Measurements from ENCODE around the gene ATP8B4. TPM values are rescaled to one million over a fixed set of nuclear protein-coding genes. Genes with fewer than 3 reads are reported as not detected.

Gene ATP8B4
- polyA plus RNA-seq, 3 donors = 6.1 to 9.6 (median 6.8) TPM

DNA sequence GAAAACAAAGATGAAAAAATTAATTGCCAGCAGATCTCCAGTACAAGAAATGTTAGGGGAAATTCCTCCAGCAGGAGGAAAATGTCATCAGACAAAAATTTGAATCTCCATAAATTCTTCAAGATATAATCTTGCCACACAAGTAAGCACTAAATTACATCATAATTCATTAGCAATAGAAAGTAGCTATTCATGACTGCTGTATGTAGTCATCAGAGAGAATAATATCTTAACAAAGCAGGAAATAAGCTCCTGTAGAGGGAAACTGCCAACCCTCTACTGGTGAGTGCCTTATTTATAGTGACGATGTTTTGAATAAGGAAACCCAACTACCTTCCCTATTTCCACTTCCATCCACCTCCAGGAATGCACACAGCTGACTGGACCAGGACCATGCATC lies 47.2 kb upstream of the ATP8B4 start:
- Mint-ChIP-seq H3K27ac (peak overlapping the region in 2 of 7 donors; percentile 4 to 76), H3K9me3 (peaks cover 0 to 6% (median 2%) of the 10 kb centered on the region in 7 donors), H3K4me1 (peaks cover 24% of the 10 kb centered on the region), H3K36me3 (no peaks in the 10 kb centered on the region), H3K27me3 (ENCODE audit: low read depth in 3 of 3) (peaks cover 0 to 4% (median 0%) of the 10 kb centered on the region in 3 donors), H3K4me3 (no peak overlapping the region)
- intact Hi-C loops (cut with micrococcal nuclease) = no loop called here
- Histone ChIP-seq H3K27ac (ENCODE audit: low read depth in 1 of 2, low read length in 2 of 2) (no peak overlapping the region), H3K4me1 (ENCODE audit: control insufficient read depth in 1 of 2, insufficient read depth in 2 of 2, low read length in 2 of 2) (peaks cover 7 to 13% of the 10 kb centered on the region in 2 donors), H3K27me3 (ENCODE audit: control insufficient read depth in 2 of 2, insufficient read depth in 2 of 2, low read length in 2 of 2) (no peaks in the 10 kb centered on the region), H3K79me2 (ENCODE audit: insufficient read depth, low read length) (no peaks in the 10 kb centered on the region), H4K20me1 (ENCODE audit: insufficient read depth, low read length) (no peaks in the 10 kb centered on the region), H3K4me2 (replicated peaks; ENCODE audit: extremely low read depth, low read length, poor library complexity, severe bottlenecking) (no peak overlapping the region), H2AFZ (ENCODE audit: insufficient read depth, low read depth, low read length, poor library complexity, severe bottlenecking) (no peak overlapping the region), H3K9me3 (replicated peaks in 1 of 2; ENCODE audit: control insufficient read depth in 1 of 2, insufficient read depth in 1 of 2, low read length in 2 of 2) (no peaks in the 10 kb centered on the region), H3K4me3 (replicated peaks in 1 of 3; ENCODE audit: low read depth in 2 of 3, low read length in 3 of 3) (no peak overlapping the region), H3K9ac (ENCODE audit: insufficient read depth, low read length, poor library complexity, severe bottlenecking) (no peak overlapping the region), H3K36me3 (replicated peaks in 1 of 2; ENCODE audit: control insufficient read depth in 1 of 2, insufficient read depth in 2 of 2, low read length in 2 of 2) (no peaks in the 10 kb centered on the region)
- no CpG with 5 or more reads among the region's 1 CpG for WGBS (ENCODE audit: insufficient coverage)
- TF ChIP-seq, protein P1, sequence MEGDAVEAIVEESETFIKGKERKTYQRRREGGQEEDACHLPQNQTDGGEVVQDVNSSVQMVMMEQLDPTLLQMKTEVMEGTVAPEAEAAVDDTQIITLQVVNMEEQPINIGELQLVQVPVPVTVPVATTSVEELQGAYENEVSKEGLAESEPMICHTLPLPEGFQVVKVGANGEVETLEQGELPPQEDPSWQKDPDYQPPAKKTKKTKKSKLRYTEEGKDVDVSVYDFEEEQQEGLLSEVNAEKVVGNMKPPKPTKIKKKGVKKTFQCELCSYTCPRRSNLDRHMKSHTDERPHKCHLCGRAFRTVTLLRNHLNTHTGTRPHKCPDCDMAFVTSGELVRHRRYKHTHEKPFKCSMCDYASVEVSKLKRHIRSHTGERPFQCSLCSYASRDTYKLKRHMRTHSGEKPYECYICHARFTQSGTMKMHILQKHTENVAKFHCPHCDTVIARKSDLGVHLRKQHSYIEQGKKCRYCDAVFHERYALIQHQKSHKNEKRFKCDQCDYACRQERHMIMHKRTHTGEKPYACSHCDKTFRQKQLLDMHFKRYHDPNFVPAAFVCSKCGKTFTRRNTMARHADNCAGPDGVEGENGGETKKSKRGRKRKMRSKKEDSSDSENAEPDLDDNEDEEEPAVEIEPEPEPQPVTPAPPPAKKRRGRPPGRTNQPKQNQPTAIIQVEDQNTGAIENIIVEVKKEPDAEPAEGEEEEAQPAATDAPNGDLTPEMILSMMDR (IDR thresholded peaks at IDR 0.05) = no peak
- peak in 2 of 3 donors; percentile 15 to 37 for DNase-seq

DNA sequence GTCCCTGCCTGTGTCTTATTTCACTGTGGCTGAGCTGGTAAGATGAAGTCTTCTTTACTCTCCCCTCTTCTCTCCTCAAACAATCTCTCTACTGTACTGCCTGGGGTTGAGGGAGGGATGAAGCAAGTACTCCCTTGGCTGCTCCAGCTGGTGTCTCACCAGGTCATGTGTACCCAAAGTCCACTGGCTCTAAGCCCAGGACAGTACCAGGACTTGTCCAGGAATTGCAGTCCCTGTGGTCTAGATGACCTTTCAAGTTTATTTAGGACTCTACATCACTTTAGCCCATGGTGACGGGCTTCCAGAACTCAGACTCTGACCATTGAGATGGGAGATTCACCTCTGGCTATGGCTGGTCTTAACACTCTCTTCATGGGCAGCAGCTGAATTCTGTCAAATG lies 45.4 kb upstream of the ATP8B4 start:
- Histone ChIP-seq H3K36me3 (replicated peaks in 1 of 2; ENCODE audit: control insufficient read depth in 1 of 2, insufficient read depth in 2 of 2, low read length in 2 of 2) (no peaks in the 10 kb centered on the region), H3K9me3 (replicated peaks in 1 of 2; ENCODE audit: control insufficient read depth in 1 of 2, insufficient read depth in 1 of 2, low read length in 2 of 2) (no peaks in the 10 kb centered on the region), H4K20me1 (ENCODE audit: insufficient read depth, low read length) (no peaks in the 10 kb centered on the region), H3K9ac (ENCODE audit: insufficient read depth, low read length, poor library complexity, severe bottlenecking) (no peak overlapping the region), H3K4me2 (replicated peaks; ENCODE audit: extremely low read depth, low read length, poor library complexity, severe bottlenecking) (no peak overlapping the region), H3K27ac (ENCODE audit: low read depth in 1 of 2, low read length in 2 of 2) (no peak overlapping the region), H3K4me3 (replicated peaks in 1 of 3; ENCODE audit: low read depth in 2 of 3, low read length in 3 of 3) (no peak overlapping the region), H3K27me3 (ENCODE audit: control insufficient read depth in 2 of 2, insufficient read depth in 2 of 2, low read length in 2 of 2) (no peaks in the 10 kb centered on the region), H3K79me2 (ENCODE audit: insufficient read depth, low read length) (no peaks in the 10 kb centered on the region), H2AFZ (ENCODE audit: insufficient read depth, low read depth, low read length, poor library complexity, severe bottlenecking) (no peak overlapping the region), H3K4me1 (ENCODE audit: control insufficient read depth in 1 of 2, insufficient read depth in 2 of 2, low read length in 2 of 2) (peaks cover 7 to 13% of the 10 kb centered on the region in 2 donors)
- no peaks in the 10 kb centered on the region for H3K36me3 Mint-ChIP-seq
- no peak overlapping the region for H3K4me3 Mint-ChIP-seq
- peaks cover 24% of the 10 kb centered on the region for H3K4me1 Mint-ChIP-seq
- intact Hi-C loops (cut with micrococcal nuclease) = no loop called here
- peaks cover 0 to 6% (median 0%) of the 10 kb centered on the region in 7 donors for H3K9me3 Mint-ChIP-seq
- 100% methylated on average over 1 of the region's 1 CpG for WGBS (ENCODE audit: insufficient coverage)
- H3K27ac Mint-ChIP-seq = peak overlapping the region in 1 of 7 donors; percentile 31
- peaks cover 0 to 4% (median 0%) of the 10 kb centered on the region in 3 donors for H3K27me3 Mint-ChIP-seq (ENCODE audit: low read depth in 3 of 3)
- TF ChIP-seq, protein P1 (IDR thresholded peaks at IDR 0.05) = no peak
- no peak for DNase-seq

All from CD14-positive monocyte (primary cell).